Epithelial cell of esophagus (primary cell): ENCODE measurements around the gene APOL4.
"Not testable (repeated sequence)": the region's sequence is repeated elsewhere in the genome, so short reads cannot be mapped to it uniquely, and the experiment has no call there.

Experiments used
- DNase-seq: peaks from one replicate; pipeline ENCODE4 v3.0.0; 2010; ENCODE audit warnings: low read depth
- H3K4me3 ChIP-seq: 2 replicates; pipeline ENCODE4 v1.5.1; 2011; ENCODE audit warnings: mild to moderate bottlenecking, low read length, control low read depth
- CTCF ChIP-seq: IDR thresholded peaks from 2 replicates; pipeline ENCODE4 v1.5.1; 2011; ENCODE audit warnings: low read depth, mild to moderate bottlenecking, low read length, control low read depth, inconsistent platforms; ENCODE audit not compliant: insufficient read depth; ENCODE audit errors: missing control alignments

APOL4 gene

GRCh38 chr22:36156119-36156514 is 45.5 kb downstream of the APOL4 start:
- no peak for TF ChIP-seq CTCF
- DNase-seq, result no peak
- H3K4me3 ChIP-seq, result no peak overlapping the region

- DNase-seq, result no peak
- TF ChIP-seq CTCF, result no peak
- H3K4me3 ChIP-seq, result no peak overlapping the region
Observed at GRCh38 chr22:36155702-36156101, 45.9 kb downstream of the APOL4 start.

DNA sequence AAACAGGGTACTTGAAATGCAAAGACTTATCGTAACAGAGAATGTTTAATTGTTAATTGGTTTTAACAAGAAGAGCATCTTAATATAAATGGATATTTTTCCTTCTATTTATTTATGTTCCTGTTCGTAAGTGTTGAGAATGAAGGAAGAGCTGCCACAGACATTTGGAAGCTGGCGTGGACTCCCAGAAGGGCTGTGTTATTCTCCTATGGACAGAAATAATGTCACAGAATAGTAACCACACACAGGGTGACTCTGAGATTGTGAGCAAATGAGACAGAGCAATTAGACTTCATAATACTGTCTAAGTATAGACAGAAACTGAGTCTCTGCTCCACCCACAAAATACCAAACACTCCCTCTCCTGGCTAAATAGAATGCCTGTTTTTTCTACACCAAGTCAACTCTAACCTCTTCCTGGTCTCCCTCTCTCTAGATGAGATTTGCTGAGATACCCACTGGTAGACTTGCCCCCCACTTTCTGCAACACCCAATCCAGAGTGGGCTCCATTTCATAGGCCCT is 47.1 kb downstream of the APOL4 start:
- no peak overlapping the region for H3K4me3 ChIP-seq
- peak; percentile 20 for TF ChIP-seq CTCF
- peak; percentile 25 for DNase-seq

- TF ChIP-seq CTCF, result no peak
- no peak overlapping the region for H3K4me3 ChIP-seq
- no peak for DNase-seq
Observed at GRCh38 chr22:36153501-36154422, 47.8 kb downstream of the APOL4 start.

DNA sequence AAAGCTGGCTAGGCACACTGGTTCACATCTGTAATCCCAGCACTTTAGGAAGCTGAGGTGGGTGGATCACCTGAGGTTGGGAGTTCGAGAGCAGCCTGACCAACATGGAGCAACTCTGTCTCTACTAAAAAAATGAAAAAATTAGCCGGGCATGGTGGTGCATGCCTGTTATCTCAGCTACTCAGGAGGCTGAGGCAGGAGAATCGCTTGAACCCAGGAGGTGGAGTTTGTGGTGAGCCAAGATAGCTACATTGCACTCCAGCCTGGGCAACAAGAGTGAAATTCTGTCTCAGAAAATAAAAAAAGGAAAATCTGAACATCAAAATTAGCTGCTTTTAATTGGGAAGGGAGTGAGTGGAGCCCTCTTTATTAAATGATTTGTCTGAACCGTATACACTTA is 48.8 kb downstream of the APOL4 start:
- not testable (repeated sequence) for DNase-seq, H3K4me3 ChIP-seq

- no peak for DNase-seq
- H3K4me3 ChIP-seq, result no peak overlapping the region
- no peak for TF ChIP-seq CTCF
Observed at GRCh38 chr22:36152088-36152487, 49.5 kb downstream of the APOL4 start.

DNA sequence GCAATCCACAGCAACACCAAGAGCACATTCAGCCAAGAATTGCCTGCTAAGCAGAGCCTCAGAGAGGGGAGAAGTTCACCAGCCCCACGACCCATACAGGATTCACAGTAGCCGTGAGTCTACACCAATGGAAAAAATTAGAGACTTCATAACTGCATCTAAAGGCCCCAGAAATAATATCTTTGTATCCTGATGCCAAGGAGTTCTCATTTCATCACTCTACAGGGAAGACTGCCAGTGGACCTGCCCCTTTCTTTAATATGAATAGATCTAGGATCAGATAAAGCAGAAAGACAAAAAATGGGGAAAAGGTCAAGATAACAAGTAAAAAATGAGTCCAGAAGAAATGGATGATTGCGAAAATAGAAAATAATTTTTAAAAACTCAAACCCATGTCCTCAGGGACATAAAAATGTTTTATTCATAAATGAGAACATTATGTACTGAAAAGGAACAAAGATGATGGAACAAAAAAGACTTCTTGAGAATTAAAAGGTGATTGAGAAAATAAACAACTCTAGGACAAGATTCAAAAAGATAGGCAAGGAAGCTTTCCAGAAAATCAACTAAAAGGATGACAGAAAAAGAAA is 50.5 kb downstream of the APOL4 start:
- no peak for TF ChIP-seq CTCF
- no peak for DNase-seq
- H3K4me3 ChIP-seq, result no peak overlapping the region
